GM12878 (cell line): ENCODE data around the gene PLA2G4C. TPM values are rescaled to one million over a fixed set of nuclear protein-coding genes. Genes with fewer than 3 reads are reported as not detected.
A peak's percentile ranks its signal among the peaks of the same experiment; 100 is the strongest.

ENCODE experiments used
- ATAC-seq: fragments of 200-7000 bp; cut with Tn5 transposase; 3 replicates; pipeline ENCODE4 v1.9.1; 2020; ENCODE audit warnings: mild to moderate bottlenecking, moderate library complexity
- Bru-seq: library from RNA; stranded (reverse); fragments of 400-500 nt; gene quantifications from one replicate; lab custom pipeline; 2021; lab: Mats Ljungman, UMichigan
- BruChase-seq, 2 experiments: library from RNA; stranded (reverse); fragments of 400-500 nt; gene quantifications; one replicate each; lab custom pipeline; 2021; lab: Mats Ljungman, UMichigan
- BruUV-seq: library from RNA; stranded (reverse); fragments of 400-500 nt; replicated peaks from 2 replicates; lab custom pipeline; 2021; lab: Mats Ljungman, UMichigan
- CTCF ChIA-PET: fragments of 300-600 bp; sonication (Branson Sonifier 250); formaldehyde crosslinking; extraction: SDS; loops from one replicate; lab custom pipeline; 2021; ENCODE audit warnings: inconsistent platforms; lab: Yijun Ruan, JAX
- POLR2A ChIA-PET: fragments of 350-600 bp; formaldehyde crosslinking; extraction: SDS; loops from one replicate; lab custom pipeline; 2021; ENCODE audit warnings: inconsistent platforms; lab: Charles Lee
- RAD21 ChIA-PET: fragments of 300-600 bp; sonication (Branson Sonifier 250); formaldehyde crosslinking; loops from one replicate; lab custom pipeline; 2023; ENCODE audit warnings: antibody characterized with exemption; ENCODE audit not compliant: unreplicated experiment; lab: Charles Lee
- SMC1A ChIA-PET: fragments of 300-600 bp; sonication (Branson Sonifier 250); formaldehyde crosslinking; loops from one replicate; lab custom pipeline; 2023; ENCODE audit not compliant: unreplicated experiment, uncharacterized antibody; lab: Charles Lee
- DNase-seq: peaks from one replicate; pipeline ENCODE4 v3.0.0-alpha.2; 2011; ENCODE audit warnings: low read depth, low spot score
- FAIRE-seq: peaks from 3 replicates; lab custom pipeline; 2011; peaks lifted over from hg19 to GRCh38; lab: Jason Lieb, UNC
- H2AFZ ChIP-seq: 2 replicates; pipeline ENCODE4 v1.6.0; 2011; ENCODE audit warnings: low read depth, low read length, control low read depth; ENCODE audit not compliant: control insufficient read depth
- H3K27ac ChIP-seq: 2 replicates; pipeline ENCODE4 v1.5.1; 2011; ENCODE audit warnings: control low read depth; ENCODE audit not compliant: control insufficient read depth, insufficient read depth
- H3K27me3 ChIP-seq, 2 experiments: replicated peaks in 1 of 2; 2 replicates each; pipeline versions ENCODE4 v1.6.0 to v1.6.1; 2011; ENCODE audit warnings: low read length in 1 of 2; ENCODE audit not compliant: control insufficient read depth in 2 of 2, insufficient read depth in 2 of 2
- H3K36me3 ChIP-seq, 2 experiments: 2 replicates each; pipeline ENCODE4 v1.5.1; 2011; ENCODE audit warnings: low read length in 1 of 2; ENCODE audit not compliant: control insufficient read depth in 2 of 2, insufficient read depth in 2 of 2
- H3K4me1 ChIP-seq: 2 replicates; pipeline ENCODE4 v1.6.1; 2011; ENCODE audit warnings: mild to moderate bottlenecking, low read length, moderate library complexity, mixed read lengths; ENCODE audit not compliant: control insufficient read depth, insufficient read depth
- H3K4me2 ChIP-seq: 2 replicates; pipeline ENCODE4 v1.6.0; 2011; ENCODE audit warnings: control low read depth; ENCODE audit not compliant: control insufficient read depth, insufficient read depth
- H3K4me3 ChIP-seq: fragments of 200-600 bp; sonication (generic); 2 replicates; pipeline ENCODE4 v1.5.1; 2016
- H3K79me2 ChIP-seq: 2 replicates; pipeline ENCODE4 v1.6.0; 2011; ENCODE audit warnings: low read length; ENCODE audit not compliant: control insufficient read depth, insufficient read depth
- H3K9ac ChIP-seq: 2 replicates; pipeline ENCODE4 v1.8.0; 2011; ENCODE audit warnings: low read length, control low read depth, mixed read lengths; ENCODE audit not compliant: control insufficient read depth, insufficient read depth
- H3K9me3 ChIP-seq: replicated peaks from 3 replicates; pipeline ENCODE4 v1.5.1; 2011; ENCODE audit warnings: mild to moderate bottlenecking, low read length; ENCODE audit not compliant: control insufficient read depth, insufficient read depth
- H4K20me1 ChIP-seq: 2 replicates; pipeline ENCODE4 v1.6.0; 2011; ENCODE audit not compliant: control insufficient read depth, insufficient read depth
- BCL11A ChIP-seq: IDR thresholded peaks from 2 replicates; pipeline ENCODE4 v1.6.1; 2011; ENCODE audit warnings: low read depth, low read length
- BHLHE40 ChIP-seq, 2 experiments: fragments of 450-650 bp in 1 of 2; IDR thresholded peaks; 2 replicates each; pipeline ENCODE4 v1.6.1; 2011 to 2017; ENCODE audit warnings: low read depth in 2 of 2, borderline replicate concordance in 1 of 2, improper control_type of control experiment in 1 of 2, low read length in 1 of 2, mild to moderate bottlenecking in 1 of 2
- CBFB ChIP-seq: IDR thresholded peaks from 2 replicates; pipeline ENCODE4 v1.6.1; 2016; ENCODE audit warnings: antibody characterized with exemption, low read depth
- KDM1A ChIP-seq: fragments of 200-600 bp; sonication (generic); IDR thresholded peaks from 2 replicates; pipeline ENCODE4 v1.6.1; 2016; ENCODE audit warnings: borderline replicate concordance
- MYB ChIP-seq: fragments of 150-350 bp; IDR thresholded peaks from 2 replicates; pipeline ENCODE4 v1.6.1; 2014; ENCODE audit warnings: mild to moderate bottlenecking, low read depth, low read length, borderline replicate concordance
- NFIC ChIP-seq: IDR thresholded peaks from 2 replicates; pipeline ENCODE4 v1.6.1; 2012; ENCODE audit warnings: low read depth, mild to moderate bottlenecking, inconsistent platforms, low read length, moderate library complexity
- RELA ChIP-seq: fragments of 450-650 bp; IDR thresholded peaks from 2 replicates; pipeline ENCODE4 v1.8.0; 2014; ENCODE audit warnings: borderline replicate concordance; ENCODE audit not compliant: partially characterized antibody
- SMAD1 ChIP-seq: fragments of 450-650 bp; IDR thresholded peaks from 2 replicates; pipeline ENCODE4 v1.6.1; 2018; ENCODE audit warnings: mild to moderate bottlenecking, low read depth; ENCODE audit not compliant: partially characterized antibody
- SMARCA5 ChIP-seq: fragments of 450-650 bp; IDR thresholded peaks from 2 replicates; pipeline ENCODE4 v1.6.1; 2017; ENCODE audit warnings: mild to moderate bottlenecking
- SMC3 ChIP-seq: IDR thresholded peaks from 2 replicates; pipeline ENCODE4 v1.6.1; 2011; ENCODE audit warnings: low read length, improper control_type of control experiment, borderline replicate concordance
- STAT1 ChIP-seq: fragments of 450-650 bp; conservative IDR thresholded peaks from 2 replicates; pipeline ENCODE4 v1.6.1; 2014; ENCODE audit warnings: antibody characterized with exemption, mild to moderate bottlenecking
- ZZZ3 ChIP-seq: IDR thresholded peaks from 2 replicates; pipeline ENCODE4 v1.6.1; 2011; ENCODE audit warnings: low read depth; ENCODE audit not compliant: control insufficient read depth, insufficient read length
- WGBS: methylation state at CpG from one replicate; pipeline ENCODE4 v1.1.6; 2016; ENCODE audit warnings: low lambda C conversion rate; ENCODE audit not compliant: insufficient replicate concordance, insufficient coverage; ENCODE audit errors: missing lambda C conversion rate; 5-methylcytosine and 5-hydroxymethylcytosine counted together
- in situ Hi-C: fragments of 300-500 bp; cut with MboI; formaldehyde crosslinking; loops from 9 replicates; pipeline ENCODE4 v1.14.3; 2018; ENCODE audit warnings: mixed read lengths
- intact Hi-C: fragments of 100-400 bp; cut with micrococcal nuclease; formaldehyde crosslinking; loops from one replicate; pipeline ENCODE4 v1.14.2; 2022; ENCODE audit not compliant: unreplicated experiment
- long read RNA-seq, 2 experiments: library from polyadenylated mRNA; unstranded; transcript quantifications; one replicate each; pipeline ENCODE4 v2.0.0, GENCODE V29; 2019 to 2020
- polyA minus RNA-seq, 3 experiments: library from RNA; depleted of rRNA, polyadenylated mRNA; stranded (reverse); fragments of >200 nt; gene quantifications; 2 replicates each; pipeline ENCODE4 v1.2.3, GENCODE V29; 2011
- polyA plus RNA-seq, 11 experiments: library from polyadenylated mRNA; depleted of rRNA in 4 of 11; unstranded in 6 of 11; stranded (reverse) in 5 of 11; fragments of >200 nt; fragmentation: Nextera tagmentation in 4 of 11; fragmentation: Illumina TruSeq in 1 of 11; extraction: Ambion mirVana in 4 of 11; extraction: Trizol in 1 of 11; gene quantifications; 1 replicate in 1 of 11; 2 replicates in 10 of 11; pipeline versions ENCODE4 v1.2.1 to v1.2.3, GENCODE V29; 2011 to 2016; ENCODE audit warnings: inconsistent platforms in 2 of 11, missing spikeins in 2 of 11, low read depth in 1 of 11
- total RNA-seq, 4 experiments: library from RNA; depleted of rRNA in 3 of 4; stranded (reverse); fragments of >200 nt in 3 of 4; fragmentation: Illumina TruSeq in 1 of 4; extraction: Trizol in 1 of 4; gene quantifications; 2 replicates each; pipeline versions ENCODE4 v1.2.1 to v1.2.3, GENCODE V29; 2013 to 2021
- TF ChIP-seq, protein P1 (sequence below): fragments of 450-650 bp; IDR thresholded peaks from 2 replicates; pipeline ENCODE4 v1.6.1; 2017; ENCODE audit warnings: mild to moderate bottlenecking, moderate library complexity

PLA2G4C gene, protein sequence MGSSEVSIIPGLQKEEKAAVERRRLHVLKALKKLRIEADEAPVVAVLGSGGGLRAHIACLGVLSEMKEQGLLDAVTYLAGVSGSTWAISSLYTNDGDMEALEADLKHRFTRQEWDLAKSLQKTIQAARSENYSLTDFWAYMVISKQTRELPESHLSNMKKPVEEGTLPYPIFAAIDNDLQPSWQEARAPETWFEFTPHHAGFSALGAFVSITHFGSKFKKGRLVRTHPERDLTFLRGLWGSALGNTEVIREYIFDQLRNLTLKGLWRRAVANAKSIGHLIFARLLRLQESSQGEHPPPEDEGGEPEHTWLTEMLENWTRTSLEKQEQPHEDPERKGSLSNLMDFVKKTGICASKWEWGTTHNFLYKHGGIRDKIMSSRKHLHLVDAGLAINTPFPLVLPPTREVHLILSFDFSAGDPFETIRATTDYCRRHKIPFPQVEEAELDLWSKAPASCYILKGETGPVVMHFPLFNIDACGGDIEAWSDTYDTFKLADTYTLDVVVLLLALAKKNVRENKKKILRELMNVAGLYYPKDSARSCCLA
- 64.9 and 70.4 TPM in 2 replicates for total RNA-seq (2013; cell fraction: nucleolus; rRNA removed)
- total RNA-seq (2014; rRNA removed) (1.1 and 1.3 TPM in 2 replicates), total RNA-seq (2014; rRNA removed; fragmentation: Illumina TruSeq; extraction: Trizol) (1.1 and 2.4 TPM in 2 replicates), total RNA-seq (2021) (2.3 and 2.7 TPM in 2 replicates), polyA plus RNA-seq (2011; rRNA removed) (3.6 and 5.6 TPM in 2 replicates), polyA plus RNA-seq (2014; fragmentation: Illumina TruSeq; extraction: Trizol) (0.35 and 1.1 TPM in 2 replicates), polyA plus RNA-seq (2014; fragmentation: Nextera tagmentation; extraction: Ambion mirVana) (under 1 TPM; 0.53 to 0.64 TPM), polyA plus RNA-seq (2014; rRNA removed) (1.0 and 1.4 TPM in 2 replicates), polyA plus RNA-seq (2016; fragmentation: Nextera tagmentation; extraction: Ambion mirVana) (1 to 10 TPM in 1 of 2 experiments, under 1 TPM in 1; 0.92 to 2.2 TPM), polyA minus RNA-seq (2011; rRNA and poly(A)+ RNA removed) (8.5 and 10.4 TPM in 2 replicates), Bru-seq, nascent RNA (percentile 48 among the genes with signal in this experiment), BruChase-seq, experiment 1, labeled RNA remaining after a 6-hour chase (percentile 53 among the genes with signal in this experiment), BruChase-seq, experiment 2, labeled RNA remaining after a 2-hour chase (percentile 48 among the genes with signal in this experiment)
- 3.0 TPM for polyA plus RNA-seq (2011; ENCODE audit: low read depth)
- 3.8 and 5.5 TPM in 2 replicates for polyA plus RNA-seq (2011; cell fraction: cytosol; rRNA removed)
- 7.1 and 13.6 TPM in 2 replicates for polyA plus RNA-seq (2011; cell fraction: nucleus; rRNA removed)
- 3.5 and 3.9 TPM in 2 replicates for polyA plus RNA-seq (2012)
- 2.1 and 4.2 TPM in 2 replicates for polyA minus RNA-seq (2011; cell fraction: cytosol; rRNA and poly(A)+ RNA removed)
- 6.2 and 6.9 TPM in 2 replicates for polyA minus RNA-seq (2011; cell fraction: nucleus; rRNA and poly(A)+ RNA removed)
- long read RNA-seq, experiment 1, partial matches to known transcripts = 0 of 2 reads
- long read RNA-seq, experiment 1, other reads (novel, unspliced or antisense) = 2 of 2 reads
- long read RNA-seq, experiment 2, partial matches to known transcripts = 0 of 1 reads
- long read RNA-seq, experiment 2, other reads (novel, unspliced or antisense) = 1 of 1 reads

GRCh38 chr19:48110350-48110966, at the start of gene PLA2G4C:
TSS of gene PLA2G4C (minus strand) at chr19:48110817. CDS start at chr19:48106529, 4,288 bp downstream.
- Histone ChIP-seq H3K4me3 (peak within 1 kb of the TSS; percentile 83; the same call in 1 of the 2 replicates), H3K9ac (peak within 1 kb of the TSS; percentile 73), H2AFZ (peak within 1 kb of the TSS; percentile 59), H4K20me1 (no peaks in the 10 kb centered on the region), H3K4me1 (peaks cover 7% of the 10 kb centered on the region), H3K36me3 (peaks cover 0 to under 1% of the 10 kb centered on the region in 2 experiments; a peak in 2 of 4 replicates), H3K79me2 (no peaks in the 10 kb centered on the region), H3K4me2 (peak within 1 kb of the TSS; percentile 73), H3K9me3 (no peaks in the 10 kb centered on the region), H3K27me3 (no peaks in the 10 kb centered on the region), H3K27ac (peak within 1 kb of the TSS; percentile 62)
- SMC1A ChIA-PET = interaction anchor here (0.6 to 4.9 kb wide), 12 partner anchors 10 to 149 kb away, joined by 3 to 44 read pairs (median 6); partner anchors contain the start of gene CARD8
- RAD21 ChIA-PET = interaction anchor here (0.7 to 4.9 kb wide), 9 partner anchors 12 to 281 kb away, joined by 3 to 44 read pairs (median 7); partner anchors contain the start of gene CARD8
- DNase-seq = peak; percentile 48
- in situ Hi-C loops (no loop called here), intact Hi-C loops (no loop called here)
- BruUV-seq = TSS peak; percentile 83
- POLR2A ChIA-PET = interaction anchor here (0.5 to 1.5 kb wide), 9 partner anchors 10 to 147 kb away, joined by 3 to 8 read pairs (median 5); no protein-coding TSS in a partner anchor
- CTCF ChIA-PET = interaction anchor here (0.9 to 12.4 kb wide), 11 partner anchors 11 to 178 kb away, joined by 3 to 192 read pairs (median 4); no protein-coding TSS in a partner anchor
- FAIRE-seq = peak; percentile 41
- peak; percentile 86 for ATAC-seq
- under 1% methylated on average over 27 of the region's 27 CpGs for WGBS
- TF ChIP-seq STAT1 = no peak
- TF ChIP-seq, protein P1, sequence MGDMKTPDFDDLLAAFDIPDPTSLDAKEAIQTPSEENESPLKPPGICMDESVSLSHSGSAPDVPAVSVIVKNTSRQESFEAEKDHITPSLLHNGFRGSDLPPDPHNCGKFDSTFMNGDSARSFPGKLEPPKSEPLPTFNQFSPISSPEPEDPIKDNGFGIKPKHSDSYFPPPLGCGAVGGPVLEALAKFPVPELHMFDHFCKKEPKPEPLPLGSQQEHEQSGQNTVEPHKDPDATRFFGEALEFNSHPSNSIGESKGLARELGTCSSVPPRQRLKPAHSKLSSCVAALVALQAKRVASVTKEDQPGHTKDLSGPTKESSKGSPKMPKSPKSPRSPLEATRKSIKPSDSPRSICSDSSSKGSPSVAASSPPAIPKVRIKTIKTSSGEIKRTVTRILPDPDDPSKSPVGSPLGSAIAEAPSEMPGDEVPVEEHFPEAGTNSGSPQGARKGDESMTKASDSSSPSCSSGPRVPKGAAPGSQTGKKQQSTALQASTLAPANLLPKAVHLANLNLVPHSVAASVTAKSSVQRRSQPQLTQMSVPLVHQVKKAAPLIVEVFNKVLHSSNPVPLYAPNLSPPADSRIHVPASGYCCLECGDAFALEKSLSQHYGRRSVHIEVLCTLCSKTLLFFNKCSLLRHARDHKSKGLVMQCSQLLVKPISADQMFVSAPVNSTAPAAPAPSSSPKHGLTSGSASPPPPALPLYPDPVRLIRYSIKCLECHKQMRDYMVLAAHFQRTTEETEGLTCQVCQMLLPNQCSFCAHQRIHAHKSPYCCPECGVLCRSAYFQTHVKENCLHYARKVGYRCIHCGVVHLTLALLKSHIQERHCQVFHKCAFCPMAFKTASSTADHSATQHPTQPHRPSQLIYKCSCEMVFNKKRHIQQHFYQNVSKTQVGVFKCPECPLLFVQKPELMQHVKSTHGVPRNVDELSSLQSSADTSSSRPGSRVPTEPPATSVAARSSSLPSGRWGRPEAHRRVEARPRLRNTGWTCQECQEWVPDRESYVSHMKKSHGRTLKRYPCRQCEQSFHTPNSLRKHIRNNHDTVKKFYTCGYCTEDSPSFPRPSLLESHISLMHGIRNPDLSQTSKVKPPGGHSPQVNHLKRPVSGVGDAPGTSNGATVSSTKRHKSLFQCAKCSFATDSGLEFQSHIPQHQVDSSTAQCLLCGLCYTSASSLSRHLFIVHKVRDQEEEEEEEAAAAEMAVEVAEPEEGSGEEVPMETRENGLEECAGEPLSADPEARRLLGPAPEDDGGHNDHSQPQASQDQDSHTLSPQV = no peak
- no peak for TF ChIP-seq MYB
- TF ChIP-seq BCL11A = no peak
- no peak for TF ChIP-seq SMC3
- TF ChIP-seq BHLHE40 (IDR thresholded peaks at IDR 0.05; ENCODE audit: borderline replicate concordance in 1 of 2, low read depth in 2 of 2, low read length in 1 of 2) = peak in 1 of 2 experiments; percentile 46; a peak in 1 of 4 replicates
- TF ChIP-seq CBFB = no peak
- TF ChIP-seq KDM1A = no peak
- TF ChIP-seq SMAD1 = no peak
- TF ChIP-seq RELA = peak; percentile 53
- TF ChIP-seq NFIC = peak; percentile 23; the same call in 1 of the 2 replicates
- 0 out of 2 replicates have a peak, but pooled peaks have one; percentile 22 for TF ChIP-seq SMARCA5
- no peak for TF ChIP-seq ZZZ3
